Gastrocnemius medialis (tissue), 4 donors: ENCODE results near the gene CNOT11. TPM values are rescaled to one million over a fixed set of nuclear protein-coding genes. Genes with fewer than 3 reads are reported as not detected.
"Not testable (repeated sequence)": the region's sequence is repeated elsewhere in the genome, so short reads cannot be mapped to it uniquely, and the experiment has no call there.

ENCODE experiments used
- ATAC-seq, 2 donors: fragments of 150-250 bp; one replicate each; pipeline ENCODE4 v1.9.1; 2016
- DNase-seq, 2 donors: peaks; one replicate each; pipeline ENCODE4 v3.0.0-alpha.2; 2019
- H3K27ac ChIP-seq, 4 donors: fragments of 200-600 bp; sonication (generic); 1 replicate in 1 of 4; 2 replicates in 3 of 4; pipeline ENCODE4 v1.5.1; 2016 to 2018; ENCODE audit warnings: mild to moderate bottlenecking in 2 of 4, moderate library complexity in 1 of 4
- H3K27me3 ChIP-seq, 3 donors: fragments of 200-600 bp; sonication (generic) in 2 of 3; 1 replicate in 1 of 3; 2 replicates in 2 of 3; pipeline versions ENCODE4 v1.5.1 to v1.6.0; 2016 to 2019; ENCODE audit warnings: mild to moderate bottlenecking in 1 of 3, moderate library complexity in 1 of 3
- H3K36me3 ChIP-seq, 2 donors: fragments of 200-600 bp; sonication (generic) in 1 of 2; one replicate each; pipeline ENCODE4 v1.5.1; 2017 to 2018
- H3K4me1 ChIP-seq, 2 donors: fragments of 200-600 bp; sonication (generic) in 1 of 2; one replicate each; pipeline ENCODE4 v1.5.1; 2016 to 2017; ENCODE audit warnings: mild to moderate bottlenecking in 2 of 2
- H3K4me3 ChIP-seq, 4 donors: fragments of 200-600 bp; sonication (generic) in 3 of 4; 1 replicate in 1 of 4; 2 replicates in 3 of 4; pipeline ENCODE4 v1.5.1; 2016 to 2019; ENCODE audit warnings: mild to moderate bottlenecking in 2 of 4
- H3K9me3 ChIP-seq, 3 donors: fragments of 200-600 bp; sonication (generic) in 2 of 3; 1 replicate in 1 of 3; 2 replicates in 2 of 3; pipeline ENCODE4 v1.5.1; 2016 to 2019
- CTCF ChIP-seq, 5 experiments: fragments of 450-650 bp in 3 of 5; fragments of 200-600 bp in 2 of 5; sonication (generic) in 2 of 5; IDR thresholded peaks in 4 of 5; conservative IDR thresholded peaks in 1 of 5; 1 replicate in 4 of 5; 2 replicates in 1 of 5; pipeline ENCODE4 v1.5.1; 2016 to 2019; ENCODE audit warnings: antibody characterized with exemption in 5 of 5, mild to moderate bottlenecking in 3 of 5, moderate library complexity in 3 of 5
- POLR2A ChIP-seq, 2 donors: fragments of 450-650 bp; IDR thresholded peaks; one replicate each; pipeline ENCODE4 v1.6.1; 2017; ENCODE audit warnings: antibody characterized with exemption in 2 of 2, mild to moderate bottlenecking in 2 of 2, moderate library complexity in 2 of 2
- in situ Hi-C, 4 donors: fragments of 200-750 bp; cut with MboI; loops; one replicate each; pipeline versions ENCODE4 v1.15.0 to v1.8.0; 2017; ENCODE audit warnings: low sequenced_read_pairs in 4 of 4
- intact Hi-C: fragments of 100-400 bp; cut with DNase I; formaldehyde crosslinking; loops from one replicate; pipeline ENCODE4 v1.15.1; 2023; ENCODE audit warnings: low total_unique reads
- microRNA-seq, 2 donors: library from miRNA; unstranded; fragments of <30 nt; microRNA quantifications; one replicate each; pipeline ENCODE4, GENCODE V29; 2016; ENCODE audit warnings: borderline replicate concordance in 2 of 2
- total RNA-seq, 4 donors: library from RNA; depleted of rRNA; stranded (reverse); fragments of >200 nt; gene quantifications; one replicate each; pipeline versions ENCODE4 v1.1.0 to v1.2.3, GENCODE V29; 2016

CNOT11 gene
- total RNA-seq, 4 donors from 2014 or later: 31.2 to 42.0 (median 35.5) TPM

DNA sequence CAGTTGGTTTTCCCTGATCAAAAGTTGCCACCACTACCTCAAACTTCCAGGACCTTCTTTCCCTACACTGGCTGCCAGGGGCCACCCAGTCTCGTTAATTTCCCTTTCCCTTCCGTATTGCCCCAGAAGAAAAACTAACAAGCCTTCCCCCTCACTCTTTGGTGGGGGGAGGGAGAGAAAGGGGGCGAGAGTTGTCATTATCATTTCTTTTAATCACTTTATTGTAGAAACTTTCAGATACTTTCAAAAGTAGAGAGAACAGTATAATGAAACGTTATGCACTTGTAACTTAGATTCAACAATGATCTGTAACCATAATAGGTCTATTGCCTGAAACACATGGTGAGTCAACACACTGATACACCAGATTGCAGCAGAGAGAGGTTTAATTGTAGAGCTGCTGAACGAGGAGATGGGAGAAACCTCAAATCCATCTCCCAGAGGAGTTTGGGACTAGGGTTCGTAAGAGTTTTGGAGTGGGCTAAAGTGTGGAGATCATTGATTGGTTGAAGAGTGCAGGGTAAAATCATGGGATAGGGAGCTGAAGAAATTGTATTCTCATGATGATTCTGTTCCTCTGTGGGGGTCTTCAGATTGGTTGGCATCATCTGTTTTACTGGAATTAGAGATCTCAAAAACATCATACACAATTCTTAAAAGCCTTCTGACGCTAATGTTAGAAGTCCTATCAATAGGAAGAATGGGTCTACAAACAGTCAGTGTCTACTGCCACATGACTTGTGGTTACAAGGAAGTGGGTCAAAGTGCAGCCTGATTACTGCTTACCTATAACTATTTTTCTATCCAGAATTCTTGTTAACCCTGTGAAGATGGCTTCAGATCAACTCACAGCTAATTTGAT lies 58.4 kb downstream of the CNOT11 start:
- in situ Hi-C loops: no loop called here
- Histone ChIP-seq H3K9me3 (no peaks in the 10 kb centered on the region), H3K4me1 (peaks cover 13 to 15% of the 10 kb centered on the region in 2 donors), H3K27ac (no peak overlapping the region), H3K36me3 (no peaks in the 10 kb centered on the region), H3K4me3 (no peak overlapping the region), H3K27me3 (no peaks in the 10 kb centered on the region)
- intact Hi-C loops: no loop called here
- ATAC-seq (no peak), DNase-seq (no peak)
- no peak for TF ChIP-seq POLR2A (IDR thresholded peaks at IDR 0.05)
- TF ChIP-seq CTCF (IDR thresholded peaks at IDR 0.05 in 4 of 5, conservative IDR thresholded peaks at IDR 0.05 in 1 of 5): no peak

- H3K4me1 ChIP-seq: peaks cover 7 to 9% of the 10 kb centered on the region in 2 donors
- no peak overlapping the region for H3K4me3 ChIP-seq
- TF ChIP-seq CTCF (IDR thresholded peaks at IDR 0.05 in 4 of 5, conservative IDR thresholded peaks at IDR 0.05 in 1 of 5): no peak
- no peak for TF ChIP-seq POLR2A (IDR thresholded peaks at IDR 0.05)
- H3K9me3 ChIP-seq: no peaks in the 10 kb centered on the region
- DNase-seq (no peak), ATAC-seq (no peak)
- intact Hi-C loops (no loop called here), in situ Hi-C loops (no loop called here)
- H3K36me3 ChIP-seq: no peaks in the 10 kb centered on the region
- H3K27me3 ChIP-seq: no peaks in the 10 kb centered on the region
- no peak overlapping the region for H3K27ac ChIP-seq
Observed at GRCh38 chr2:101311696-101312017, 59.0 kb downstream of the CNOT11 start.

- H3K27ac ChIP-seq, H3K9me3 ChIP-seq, H3K4me3 ChIP-seq, H3K36me3 ChIP-seq, ATAC-seq, DNase-seq, intact Hi-C loops, in situ Hi-C loops, H3K27me3 ChIP-seq, H3K4me1 ChIP-seq: not testable (repeated sequence)
Observed at GRCh38 chr2:101316568-101316967, 63.9 kb downstream of the CNOT11 start.

Small RNA genes within 50 kb of the gene (microRNA-seq; reads per million reads assigned to microRNA genes)
- gene MIR5696: 0.85 to 4.7 reads per million in 2 donors

Other genes starting within 250 kb of the CNOT11 start
- 100 to 1,000 TPM; 103 to 298 (median 201) TPM for gene TBC1D8, start 101.5 kb upstream of the CNOT11 start, total RNA-seq
- gene RNF149, start 55.8 kb downstream of the CNOT11 start, total RNA-seq: 10 to 100 TPM; 14.7 to 27.7 (median 18.5) TPM
- gene CREG2, start 134.6 kb downstream of the CNOT11 start, total RNA-seq: not detected
- under 1 TPM in 1 of 4 donors, not detected in 3; 0.27 TPM for gene RFX8, start 222.2 kb downstream of the CNOT11 start, total RNA-seq